GM12892 (cell line): ENCODE measurements around the gene COA6.

ENCODE experiments used
- POLR2A ChIP-seq: IDR thresholded peaks from 2 replicates; pipeline ENCODE4 v1.6.1; 2011; ENCODE audit warnings: low read depth, low read length, control low read depth
- POLR2AphosphoS5 ChIP-seq: IDR thresholded peaks from 2 replicates; pipeline ENCODE4 v1.6.1; 2011; ENCODE audit warnings: low read depth, low read length, control low read depth

GRCh38 chr1:234355782-234356510 lies 17.3 kb upstream of the COA6 start:
- TF ChIP-seq POLR2AphosphoS5 (no peak), POLR2A (no peak)
